ENCODE measurements around the gene P2RY14. TPM values are rescaled to one million over a fixed set of nuclear protein-coding genes. Genes with fewer than 3 reads are reported as not detected.
A peak's percentile ranks its signal among the peaks of the same experiment; 100 is the strongest.
"Not testable (repeated sequence)": the region's sequence is repeated elsewhere in the genome, so short reads cannot be mapped to it uniquely, and the experiment has no call there.

P2RY14 gene
- total RNA-seq, 2 donors from 2014 or later = 1.4 to 5.3 TPM

GRCh38 chr3:151268267-151269235 lies 9.8 kb downstream of the P2RY14 start:
- DNase-seq (ENCODE audit: low spot score) = no peak
- intact Hi-C loops (cut with DNase I) = no loop called here

- intact Hi-C loops (cut with DNase I) = no loop called here
- DNase-seq (ENCODE audit: low spot score) = no peak
These were observed 11.3 kb downstream of the P2RY14 start for GRCh38 chr3:151267066-151267465.

GRCh38 chr3:151265866-151266265 lies 12.5 kb downstream of the P2RY14 start:
- intact Hi-C loops (cut with DNase I) = no loop called here
- DNase-seq (ENCODE audit: low spot score) = no peak

GRCh38 chr3:151265166-151265565 lies 13.2 kb downstream of the P2RY14 start:
- intact Hi-C loops (cut with DNase I) = no loop called here
- DNase-seq (ENCODE audit: low spot score) = no peak

GRCh38 chr3:151264605-151265004 lies 13.7 kb downstream of the P2RY14 start:
- intact Hi-C loops (cut with DNase I) = no loop called here
- DNase-seq (ENCODE audit: low spot score) = no peak

- intact Hi-C loops (cut with DNase I) = no loop called here
- no peak for DNase-seq (ENCODE audit: low spot score)
These were observed 15.3 kb downstream of the P2RY14 start for GRCh38 chr3:151262871-151263525.

- DNase-seq (ENCODE audit: low spot score) = no peak
- intact Hi-C loops (cut with DNase I) = no loop called here
These were observed 18.7 kb downstream of the P2RY14 start for GRCh38 chr3:151259664-151260063.

GRCh38 chr3:151256749-151257148 lies 21.6 kb downstream of the P2RY14 start:
- DNase-seq (ENCODE audit: low spot score) = no peak
- intact Hi-C loops (cut with DNase I) = no loop called here

GRCh38 chr3:151248772-151249337 lies 29.5 kb downstream of the P2RY14 start:
- intact Hi-C loops (cut with DNase I) = no loop called here
- no peak for DNase-seq (ENCODE audit: low spot score)

GRCh38 chr3:151242006-151242405 lies 36.3 kb downstream of the P2RY14 start:
- intact Hi-C loops (cut with DNase I); DNase-seq (ENCODE audit: low spot score): not testable (repeated sequence)

GRCh38 chr3:151236736-151237135 lies 41.6 kb downstream of the P2RY14 start:
- DNase-seq (ENCODE audit: low spot score) = no peak
- intact Hi-C loops (cut with DNase I) = no loop called here

GRCh38 chr3:151236316-151236715 lies 42.0 kb downstream of the P2RY14 start:
- intact Hi-C loops (cut with DNase I) = no loop called here
- no peak for DNase-seq (ENCODE audit: low spot score)

- DNase-seq (ENCODE audit: low spot score) = no peak
- intact Hi-C loops (cut with DNase I) = no loop called here
These were observed 43.5 kb downstream of the P2RY14 start for GRCh38 chr3:151234825-151235224.

- intact Hi-C loops (cut with DNase I) = no loop called here
- no peak for DNase-seq (ENCODE audit: low spot score)
These were observed 45.4 kb downstream of the P2RY14 start for GRCh38 chr3:151232991-151233390.

GRCh38 chr3:151232403-151232802 lies 45.9 kb downstream of the P2RY14 start:
- DNase-seq (ENCODE audit: low spot score); intact Hi-C loops (cut with DNase I): not testable (repeated sequence)

- DNase-seq (ENCODE audit: low spot score) = no peak
- intact Hi-C loops (cut with DNase I) = no loop called here
These were observed 47.7 kb downstream of the P2RY14 start for GRCh38 chr3:151230646-151231045.

GRCh38 chr3:151228666-151229040 lies 49.7 kb downstream of the P2RY14 start:
- intact Hi-C loops (cut with DNase I) = loop anchor here in 1 of 2 donors (5.0 kb wide), 1 partner anchor 54 kb away; no protein-coding TSS in a partner anchor
- DNase-seq (ENCODE audit: low spot score) = no peak

- intact Hi-C loops (cut with DNase I) = loop anchor here in 1 of 2 donors (5.0 kb wide), 1 partner anchor 54 kb away; no protein-coding TSS in a partner anchor
- peak; percentile 91 for DNase-seq (ENCODE audit: low spot score)
These were observed 50.3 kb downstream of the P2RY14 start for GRCh38 chr3:151227807-151228665.

GRCh38 chr3:151227266-151227806 lies 51.0 kb downstream of the P2RY14 start:
- intact Hi-C loops (cut with DNase I) = loop anchor here in 1 of 2 donors (5.0 kb wide), 1 partner anchor 55 kb away; no protein-coding TSS in a partner anchor
- no peak for DNase-seq (ENCODE audit: low spot score)

Measured in posterior vena cava (tissue), 2 donors.